ENCODE measurements around the gene CTDSP1.

- TF ChIP-seq CTCF (IDR thresholded peaks at IDR 0.05; ENCODE audit: insufficient read depth, low read depth, low read length) (no peak), EZH2 (IDR thresholded peaks at IDR 0.05; ENCODE audit: insufficient read depth, low read length) (no peak)
These were observed 24.5 kb upstream of the CTDSP1 start for GRCh38 chr2:218375212-218375611.

Data from astrocyte (in vitro differentiated cells and primary cell).